Posterior vena cava (tissue), 2 donors: Measurements from ENCODE around the gene CA12. TPM values are rescaled to one million over a fixed set of nuclear protein-coding genes. Genes with fewer than 3 reads are reported as not detected.
"Not testable (repeated sequence)": the region's sequence is repeated elsewhere in the genome, so short reads cannot be mapped to it uniquely, and the experiment has no call there.

ENCODE experiments used
- DNase-seq: peaks from one replicate; pipeline ENCODE4 v3.0.0-alpha.2; 2020; ENCODE audit warnings: low spot score
- intact Hi-C, 2 donors: fragments of 100-400 bp; cut with DNase I; formaldehyde crosslinking; loops; one replicate each; pipeline versions ENCODE4 v1.14.1 to v1.14.2; 2022 to 2023
- total RNA-seq, 2 donors: library from RNA; stranded (reverse); fragmentation: NEBNext Ultra II Directional; extraction: Animal tissue kit (Norgen Biotek cat#: 25700); gene quantifications; one replicate each; pipeline ENCODE4 v1.2.1, GENCODE V29; 2021
- donor health status: DM: yes; HTN: yes; CAD: no.
- donor health status: DM: yes; HTN: yes; CAD: no.

CA12 gene
- total RNA-seq, 2 donors from 2014 or later = 36.7 to 48.3 TPM

DNA sequence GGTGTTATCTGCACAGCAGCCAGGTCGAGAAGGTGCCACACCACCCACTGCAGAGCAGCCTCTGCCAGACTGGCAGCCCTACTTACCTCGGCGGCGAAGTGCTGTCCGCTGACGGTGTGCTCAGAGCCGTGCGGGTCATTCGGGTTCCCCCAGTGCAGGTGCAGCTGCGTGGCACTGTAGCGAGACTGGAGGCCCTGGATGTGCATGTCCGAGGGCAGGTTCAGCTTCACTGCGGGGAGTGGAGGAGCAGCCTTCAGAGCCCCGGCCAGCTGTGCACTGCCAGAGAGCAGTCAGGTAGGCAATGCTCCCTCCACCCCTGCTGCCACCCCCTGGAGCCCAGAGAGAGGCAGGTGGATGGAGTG is 36.3 kb downstream of the CA12 start:
- intact Hi-C loops = no loop called here
- DNase-seq = peak; percentile 58

DNA sequence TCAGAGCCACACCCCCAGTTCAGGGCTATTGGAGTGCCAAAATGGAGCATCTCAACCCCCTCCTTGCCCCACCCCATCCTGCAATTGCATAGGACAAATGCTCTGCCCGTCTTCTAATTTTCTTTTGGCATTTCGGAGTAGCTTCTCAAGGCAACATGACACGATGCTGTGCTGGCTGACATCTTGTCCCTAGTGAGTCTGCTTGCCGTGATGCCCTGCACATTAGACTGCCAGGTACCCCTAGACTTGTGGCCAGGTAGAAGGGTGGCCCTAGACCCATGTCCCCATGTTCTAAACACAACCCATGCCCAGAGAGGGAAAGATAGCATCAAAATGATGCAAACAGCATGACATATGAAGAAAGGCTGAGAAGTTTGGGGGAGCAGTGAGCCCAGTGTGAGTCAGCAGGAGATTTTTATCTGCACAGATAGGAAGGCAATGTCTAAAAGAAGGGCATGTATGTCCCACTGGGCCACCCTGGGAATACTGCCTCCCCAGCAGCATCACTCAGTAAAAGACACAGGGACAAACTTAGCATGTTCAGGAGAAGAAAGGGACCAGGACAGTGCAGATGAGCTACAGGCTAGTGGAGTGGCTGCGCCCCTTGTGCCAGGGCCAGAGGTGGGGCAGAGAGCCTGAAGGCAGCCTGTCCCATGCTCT is 36.8 kb downstream of the CA12 start:
- intact Hi-C loops = no loop called here
- DNase-seq = peak; percentile 40

DNA sequence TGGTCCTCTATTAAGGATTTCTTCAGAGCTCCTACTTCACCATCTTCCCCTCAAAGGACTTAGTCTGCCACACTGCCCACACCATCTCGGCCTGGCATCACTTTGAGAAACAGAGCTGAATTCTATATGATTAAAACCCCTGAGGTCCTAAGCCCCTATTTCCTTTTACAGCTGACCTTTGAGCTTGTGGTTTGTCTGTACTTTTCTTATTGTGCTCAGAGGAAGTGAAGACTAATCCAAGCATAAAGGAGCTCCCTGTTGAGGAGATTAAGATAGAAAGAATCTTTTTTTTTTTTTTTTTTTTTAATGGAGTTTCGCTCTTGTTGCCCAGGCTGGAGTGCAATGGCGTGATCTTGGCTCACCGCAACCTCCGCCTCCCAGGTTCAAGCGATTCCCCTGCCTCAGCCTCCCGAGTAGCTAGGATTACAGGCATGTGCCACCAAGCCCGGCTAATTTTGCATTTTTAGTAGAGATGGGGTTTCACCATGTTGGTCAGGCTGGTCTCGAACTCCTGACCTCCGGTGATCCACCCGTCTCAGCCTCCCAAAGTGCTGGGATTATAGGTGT is 38.6 kb downstream of the CA12 start:
- DNase-seq = peak; percentile 14
- intact Hi-C loops = not testable (repeated sequence)

DNA sequence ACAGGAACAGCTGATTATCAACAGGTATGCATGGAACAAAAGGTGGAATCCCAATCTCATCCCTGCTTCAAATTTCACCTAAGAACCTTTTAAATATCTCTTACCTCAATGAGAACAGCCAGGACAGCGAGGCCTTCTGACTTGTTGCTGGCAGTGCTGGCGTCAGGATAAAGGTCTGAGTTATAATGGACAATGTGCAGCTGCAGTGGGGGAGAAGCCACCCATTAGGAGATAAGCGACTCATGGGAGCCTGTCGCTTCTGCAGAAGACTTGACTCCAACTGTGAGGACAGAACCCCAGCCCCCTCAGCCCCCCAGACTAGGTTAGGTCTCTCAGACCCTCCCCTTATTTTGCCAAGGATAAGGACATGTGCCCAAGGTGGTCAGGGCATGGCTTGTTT is 39.7 kb downstream of the CA12 start:
- peak; percentile 15 for DNase-seq
- intact Hi-C loops = no loop called here

DNA sequence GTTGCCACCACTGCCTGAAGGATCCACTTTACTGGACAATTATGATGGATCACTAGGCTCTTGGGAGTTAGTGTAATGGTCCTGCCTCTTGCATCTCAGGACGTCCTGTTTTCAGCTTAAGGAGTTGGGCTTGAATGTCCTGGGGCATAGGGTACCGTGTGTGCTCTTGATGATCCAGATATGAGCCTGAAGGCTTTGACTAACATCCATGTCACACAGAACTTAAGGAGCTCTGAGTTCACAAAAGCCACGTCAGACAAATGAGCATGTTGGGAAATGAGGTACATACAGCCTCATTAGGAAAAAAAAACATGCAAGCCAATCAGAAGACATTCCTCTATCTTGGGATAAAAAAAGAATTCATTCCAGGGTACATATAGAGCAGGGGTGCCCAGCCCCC is 40.8 kb downstream of the CA12 start:
- DNase-seq = no peak
- intact Hi-C loops = no loop called here

DNA sequence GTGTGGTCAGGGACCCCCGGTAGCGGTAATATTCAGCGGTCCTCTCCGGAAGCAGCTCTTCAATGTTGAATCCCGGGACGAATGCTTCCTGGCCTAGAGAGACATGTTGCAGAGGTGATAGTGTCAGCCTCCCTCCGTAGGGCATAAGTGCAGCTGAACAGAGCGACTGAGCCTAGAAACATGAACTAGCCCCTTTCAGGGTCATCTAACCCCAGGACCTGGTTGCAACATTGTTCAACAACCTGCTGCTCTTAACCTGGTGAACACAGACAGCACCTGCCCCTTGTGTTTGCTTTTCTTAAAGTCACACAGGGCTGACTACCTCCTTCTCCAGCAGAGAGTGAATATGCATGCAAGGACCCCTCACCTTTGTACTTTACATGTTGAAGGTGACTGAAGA is 41.3 kb downstream of the CA12 start:
- intact Hi-C loops = no loop called here
- DNase-seq = peak; percentile 12

DNA sequence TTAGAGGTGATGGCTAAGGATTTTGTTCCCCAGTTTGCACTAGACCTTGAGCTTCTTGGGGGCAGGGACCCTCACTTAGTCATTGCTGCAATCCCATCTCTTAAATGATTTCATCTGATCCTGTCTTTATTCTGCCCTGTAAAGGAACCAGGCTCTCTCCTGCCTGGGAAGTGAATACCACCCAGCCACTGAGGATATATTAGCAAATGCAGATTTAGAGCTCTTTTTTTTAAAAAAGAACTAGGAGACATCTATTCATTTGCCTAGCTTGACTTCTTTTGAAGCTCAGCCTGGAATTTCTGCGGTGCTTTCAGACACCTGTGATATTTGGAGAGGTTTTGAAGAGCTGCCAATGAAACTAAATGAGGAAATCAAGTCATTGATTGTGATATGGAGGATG is 41.8 kb downstream of the CA12 start:
- DNase-seq = no peak
- intact Hi-C loops = no loop called here

DNA sequence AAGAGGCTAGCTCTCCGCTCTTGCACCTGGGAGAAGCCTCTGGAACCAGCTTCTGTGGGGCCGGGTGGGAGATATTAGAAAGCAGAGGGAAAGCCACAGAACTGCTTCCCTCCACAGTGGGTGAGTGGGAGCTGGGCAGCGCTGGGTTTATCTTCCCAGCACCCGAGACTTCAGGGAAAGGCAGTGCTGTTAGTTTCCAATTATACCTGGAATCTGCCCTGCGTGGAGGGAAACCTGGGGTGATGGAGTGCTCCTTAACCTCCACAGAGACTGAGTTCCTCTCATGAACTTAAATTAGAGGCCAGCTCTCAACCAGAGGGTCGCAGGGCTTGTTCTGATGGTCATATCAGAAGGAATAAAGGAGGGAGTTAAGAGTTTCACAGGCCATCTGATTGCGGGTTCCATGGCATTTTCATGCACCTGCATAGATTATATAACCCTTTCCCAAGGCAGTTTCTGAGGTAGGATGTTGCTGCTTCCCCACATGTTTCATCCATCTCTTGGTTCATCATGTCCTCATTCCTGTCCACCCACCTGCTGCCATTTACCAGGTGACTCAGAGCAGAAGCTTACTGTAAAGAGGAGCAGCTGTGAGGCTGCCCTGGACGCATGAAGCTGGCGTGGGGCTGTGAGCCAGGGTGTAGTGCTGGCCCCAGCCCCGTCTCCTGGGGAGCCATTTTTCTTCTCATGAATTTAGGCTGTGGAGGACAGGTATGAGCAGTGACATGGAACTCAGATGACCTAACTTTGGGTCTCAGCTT is 42.5 kb downstream of the CA12 start:
- no peak for DNase-seq
- intact Hi-C loops = no loop called here

DNA sequence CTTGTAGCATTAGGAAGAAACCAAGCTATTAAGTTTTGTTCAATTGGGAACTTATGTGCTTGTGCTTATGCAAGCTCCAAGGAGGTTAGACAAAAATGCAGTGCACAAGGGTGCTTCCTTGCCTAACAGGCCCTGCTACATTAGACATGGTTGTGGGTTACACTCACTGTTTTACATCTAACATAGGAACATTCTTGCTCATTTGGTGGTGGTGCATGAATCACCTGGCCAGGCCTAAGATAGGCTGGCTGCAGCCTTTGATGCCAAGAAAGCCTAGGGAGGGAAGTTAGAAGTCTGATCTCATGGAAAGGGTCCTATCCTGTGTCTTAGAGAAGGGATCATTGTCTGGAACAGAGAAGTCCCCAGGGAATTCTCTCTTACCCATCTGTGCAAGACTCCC is 43.5 kb downstream of the CA12 start:
- DNase-seq = no peak
- intact Hi-C loops = no loop called here

DNA sequence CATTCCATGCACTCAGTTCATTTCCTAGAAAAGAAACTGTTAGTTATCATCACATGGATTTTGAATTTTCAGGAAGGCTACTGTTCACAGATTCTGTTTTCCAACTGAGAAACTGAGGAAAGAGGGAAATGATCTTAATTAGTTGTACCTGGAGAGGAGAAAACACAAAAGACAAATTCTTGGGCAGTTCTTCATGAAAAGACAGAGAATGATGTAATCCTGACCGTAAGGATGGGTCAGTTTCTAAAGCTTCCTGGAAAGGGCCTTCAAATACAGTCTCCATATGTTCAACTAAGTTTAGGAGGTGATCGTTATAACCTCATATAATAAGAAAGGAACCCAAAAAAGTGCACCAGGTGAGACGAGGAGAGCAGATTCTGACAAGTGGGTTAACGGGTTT is 44.6 kb downstream of the CA12 start:
- no peak for DNase-seq
- intact Hi-C loops = no loop called here

DNA sequence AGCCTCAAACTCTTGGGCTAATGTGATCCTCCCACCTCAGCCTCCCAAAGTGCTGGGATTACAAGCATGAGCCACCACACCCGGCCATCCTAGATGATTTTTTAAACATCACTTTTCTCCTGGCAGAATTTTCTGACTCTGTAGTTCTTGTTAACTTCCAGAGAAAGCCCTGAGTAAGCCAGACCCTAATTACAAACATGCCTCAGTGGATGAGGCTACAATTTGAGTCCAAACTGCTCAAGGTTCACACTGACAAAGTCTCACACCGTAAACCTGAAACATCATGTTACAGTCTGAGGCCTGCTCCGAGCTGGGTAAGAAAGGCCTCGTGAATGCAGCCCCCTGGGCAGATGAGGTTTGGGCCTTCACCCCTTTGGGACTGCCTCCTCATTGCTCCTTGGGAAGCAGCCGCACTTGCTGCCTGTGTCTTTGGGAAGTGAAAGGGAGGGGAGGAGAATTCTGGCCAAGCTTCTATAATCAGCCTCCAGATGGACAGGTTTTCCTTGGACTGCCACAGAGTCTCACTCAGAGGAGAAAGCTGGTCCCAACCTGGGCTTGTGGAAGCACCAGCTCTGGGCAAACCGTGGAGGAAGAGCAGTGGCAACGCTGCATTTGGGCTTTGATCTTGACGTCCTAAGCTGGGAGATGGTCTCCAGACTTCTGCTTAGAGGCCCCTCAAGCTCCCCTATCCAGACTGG is 46.0 kb downstream of the CA12 start:
- intact Hi-C loops = no loop called here
- DNase-seq = no peak

DNA sequence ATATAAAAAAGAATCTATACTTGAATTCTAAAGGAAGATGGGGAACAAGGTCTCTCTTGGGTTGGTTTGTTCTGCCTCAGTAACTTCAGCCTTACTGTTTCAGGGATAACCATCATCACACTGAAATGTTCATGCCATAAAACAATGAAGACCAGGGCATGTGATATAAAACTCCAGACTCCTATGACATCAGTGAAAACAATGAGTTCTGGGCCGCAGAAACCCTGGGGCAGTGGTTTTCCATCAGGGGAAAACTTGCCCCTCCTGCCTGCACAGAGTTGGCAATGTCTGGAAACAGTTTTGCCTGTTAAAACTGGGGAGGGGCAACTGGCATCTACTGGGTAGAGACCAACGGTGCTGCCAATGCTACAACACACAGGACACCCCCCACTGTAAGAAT is 46.8 kb downstream of the CA12 start:
- no peak for DNase-seq
- intact Hi-C loops = no loop called here

DNA sequence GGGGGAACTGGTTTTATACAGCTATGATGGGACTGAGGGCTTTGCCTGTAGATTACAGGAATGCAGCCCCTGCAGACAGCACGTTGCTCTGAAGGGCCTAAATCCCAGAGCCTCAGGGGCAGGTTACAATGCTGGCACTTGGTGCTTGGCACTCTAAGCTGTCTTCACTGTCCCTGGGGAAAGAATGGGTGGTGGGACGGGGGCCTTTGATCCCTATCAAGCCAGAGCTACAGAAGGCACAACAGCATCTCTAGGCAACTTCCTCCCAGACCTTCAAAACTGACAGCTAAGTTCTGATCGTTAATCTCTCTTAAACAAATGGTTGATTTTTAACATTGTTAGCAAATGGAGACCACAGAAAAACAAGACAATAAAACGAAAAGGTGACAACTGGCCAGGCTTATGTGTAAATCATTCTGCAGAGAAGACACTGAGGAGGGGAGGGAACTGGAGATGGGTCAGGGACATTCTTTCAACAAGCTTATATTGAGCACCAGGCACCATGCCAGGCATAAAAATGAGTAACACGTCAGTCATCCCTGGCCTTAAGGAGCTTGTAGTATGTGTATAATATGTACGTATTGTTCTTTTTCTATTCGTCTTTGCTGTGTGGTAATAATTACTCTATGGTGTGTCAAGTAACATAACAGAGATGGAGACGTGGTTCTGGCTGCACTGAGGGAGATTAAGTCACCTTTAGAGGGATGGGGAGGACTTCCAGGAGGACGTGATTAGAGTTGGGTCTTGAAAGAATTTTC is 49.1 kb downstream of the CA12 start:
- intact Hi-C loops = no loop called here
- DNase-seq = no peak

DNA sequence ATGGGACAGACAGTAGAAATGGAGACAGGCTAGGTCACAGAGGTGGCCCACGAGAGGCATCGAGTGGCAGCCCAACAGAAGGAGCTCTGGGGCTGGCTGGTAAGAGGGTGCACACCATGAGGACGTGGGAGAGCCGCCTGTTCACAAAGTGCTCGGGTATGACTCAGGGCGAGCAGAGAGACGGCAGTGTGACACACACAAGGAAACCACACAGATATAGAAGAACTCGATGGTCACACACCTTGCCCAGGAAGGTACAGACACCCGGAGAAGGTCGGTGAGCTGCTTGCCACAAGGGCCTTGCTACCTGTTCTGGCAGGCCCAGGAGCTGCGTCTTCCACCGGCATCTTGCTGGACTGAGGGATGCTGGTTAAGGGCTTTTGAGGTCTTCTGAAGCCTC is 50.2 kb downstream of the CA12 start:
- DNase-seq = no peak
- intact Hi-C loops = no loop called here

DNA sequence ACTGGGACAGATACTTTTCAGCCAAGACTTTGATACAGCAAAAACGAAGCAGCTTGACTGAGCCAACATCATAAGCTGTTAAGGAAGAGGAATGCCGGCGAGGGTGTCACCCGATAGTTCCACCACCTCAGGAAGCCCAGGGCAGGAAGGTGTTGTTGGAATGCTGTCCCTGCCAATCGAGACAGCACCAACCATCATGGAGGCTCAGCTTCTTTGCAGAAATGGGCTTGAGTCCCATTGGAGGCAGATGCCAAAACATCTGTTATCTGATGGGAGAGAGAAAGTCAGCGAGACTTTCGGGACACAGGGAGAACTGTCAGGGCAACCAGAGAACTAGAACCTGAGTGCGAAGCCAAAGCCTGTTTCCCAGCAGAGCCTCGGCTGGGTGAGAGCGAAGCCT is 50.7 kb downstream of the CA12 start:
- intact Hi-C loops = no loop called here
- no peak for DNase-seq

DNA sequence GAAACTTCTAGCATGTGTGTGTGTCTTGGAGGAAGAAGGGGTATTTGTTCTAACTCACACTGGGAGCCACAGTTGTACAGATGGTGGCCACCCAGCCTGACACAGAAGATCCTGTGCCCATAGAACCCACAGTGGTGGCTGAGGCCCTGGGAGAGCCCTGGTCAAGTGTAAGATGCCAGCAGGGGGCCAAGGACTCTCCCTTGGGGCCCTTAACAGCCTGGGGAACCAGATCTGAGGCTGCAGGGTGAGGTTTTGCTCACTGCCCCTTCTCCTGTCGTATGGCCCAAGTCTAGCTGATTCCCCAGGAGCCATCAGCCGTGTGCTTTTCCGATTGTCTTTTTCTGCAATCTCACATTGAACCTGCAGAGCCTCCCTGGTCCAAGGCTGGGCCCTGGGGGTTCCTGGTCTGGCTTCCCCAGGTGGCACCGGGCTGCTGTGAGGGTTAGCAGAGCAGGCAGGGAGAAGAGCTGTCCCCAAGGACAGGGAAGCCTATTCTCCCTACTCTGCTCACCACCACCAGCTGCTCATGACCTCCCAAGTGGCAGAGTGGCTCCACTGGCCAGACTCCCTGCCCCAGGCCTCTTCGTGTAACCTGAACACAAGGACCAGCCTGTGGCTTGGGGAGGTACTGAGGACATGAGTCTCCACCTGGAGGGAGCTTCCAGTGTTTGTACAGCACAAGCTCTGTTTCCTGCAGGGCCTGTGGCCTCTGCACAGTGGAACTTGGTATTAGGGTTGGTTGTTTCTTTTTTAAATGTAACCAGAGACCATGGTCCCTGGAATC is 51.9 kb downstream of the CA12 start:
- DNase-seq = no peak
- intact Hi-C loops = no loop called here

DNA sequence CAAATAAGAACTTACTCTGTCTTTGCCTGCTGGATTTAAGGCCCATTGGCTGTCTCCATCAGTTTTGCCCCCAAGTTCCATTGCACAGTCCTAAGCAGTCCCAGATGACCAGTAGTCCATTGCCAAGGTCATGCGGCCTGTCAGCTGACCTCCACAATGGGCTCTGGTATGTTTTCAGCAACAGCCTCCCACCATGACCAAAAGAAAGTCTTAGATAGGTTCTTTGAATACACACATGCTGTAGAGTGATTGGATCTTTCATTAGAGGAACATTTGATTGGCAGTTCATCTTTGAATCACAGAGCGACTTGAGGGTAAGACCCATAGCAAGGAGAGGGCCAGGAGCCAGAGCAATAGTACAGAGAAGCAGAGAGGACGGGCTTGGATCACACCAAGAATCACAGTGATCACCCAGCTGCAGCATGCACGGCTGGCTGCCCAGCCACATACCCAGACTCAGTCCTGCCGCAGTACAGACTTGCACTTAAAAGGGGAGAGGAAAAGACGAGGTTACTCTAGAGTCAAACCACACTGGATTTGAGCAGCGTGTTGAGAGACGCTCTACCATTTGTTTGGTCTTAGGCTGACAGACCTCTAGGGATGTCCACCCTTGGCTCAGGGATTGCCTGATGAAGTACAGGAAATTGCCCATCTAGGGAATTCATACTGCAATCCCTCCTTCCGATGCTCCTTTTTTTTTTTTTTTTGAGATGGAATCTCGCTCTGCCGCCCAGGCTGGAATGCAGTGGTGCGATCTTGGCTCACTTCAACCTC is 53.8 kb downstream of the CA12 start:
- intact Hi-C loops = no loop called here
- DNase-seq = no peak

DNA sequence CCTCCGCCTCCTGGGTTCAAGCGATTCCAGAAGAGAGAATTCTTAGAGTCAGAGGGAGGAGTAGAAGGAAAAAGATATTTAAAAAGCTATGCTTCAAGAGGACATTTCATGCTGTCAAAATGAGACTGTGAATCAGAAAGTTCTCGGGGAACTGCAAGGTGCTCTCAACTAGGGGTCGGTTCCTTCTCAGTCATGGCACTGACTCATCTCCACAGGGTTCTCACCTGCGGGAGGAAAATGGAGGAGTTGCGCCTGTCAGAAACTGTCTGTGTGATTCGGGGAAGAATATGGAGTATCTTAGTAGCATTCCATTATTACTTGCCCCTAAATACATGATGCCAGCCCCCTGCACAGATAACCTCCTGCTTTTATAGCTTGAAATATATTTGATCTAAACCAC is 56.9 kb downstream of the CA12 start:
- no peak for DNase-seq
- intact Hi-C loops = no loop called here
